ENCODE results near the gene PABPN1. TPM values are rescaled to one million over a fixed set of nuclear protein-coding genes. Genes with fewer than 3 reads are reported as not detected.

Gene PABPN1
- total and polyA plus RNA-seq, 4 donors: 94.9 to 282 (median 176) TPM

DNA sequence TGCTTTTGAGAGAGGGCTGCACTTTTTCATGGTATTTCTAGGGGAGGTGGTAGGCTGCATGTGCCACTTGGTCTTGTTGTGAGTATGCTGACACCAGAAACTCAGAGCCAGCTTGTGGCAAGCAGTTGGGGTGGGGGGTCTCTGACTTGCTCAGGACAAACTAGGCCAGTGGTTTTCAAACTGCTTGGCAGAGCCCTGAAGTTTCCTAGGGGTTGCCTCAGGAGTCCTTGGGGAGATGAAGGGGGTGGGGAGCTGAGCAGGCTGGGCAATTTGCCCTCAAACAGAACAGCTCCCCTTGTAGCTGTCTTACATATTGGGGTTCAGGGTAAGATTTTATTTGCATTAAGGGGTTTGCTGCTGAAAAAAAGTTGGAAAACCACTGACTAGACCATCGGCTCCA is 10.7 kb upstream of the PABPN1 start:
- Histone ChIP-seq H3K36me3 (ENCODE audit: control insufficient read depth, insufficient read depth, low read length) (peaks cover 34% of the 10 kb centered on the region), H3K4me3 (ENCODE audit: low read depth, low read length) (no peak overlapping the region), H3K9me3 (ENCODE audit: control insufficient read depth, insufficient read depth, low read length) (no peaks in the 10 kb centered on the region), H3K27me3 (ENCODE audit: control insufficient read depth, insufficient read depth, low read length) (no peaks in the 10 kb centered on the region), H3K4me1 (ENCODE audit: control insufficient read depth, insufficient read depth, low read length) (peaks cover 36% of the 10 kb centered on the region), H3K27ac (ENCODE audit: low read depth, low read length) (no peak overlapping the region)
- no peak for DNase-seq (ENCODE audit: low read depth in 4 of 6, low spot score in 6 of 6)
- 80% methylated on average over 1 of the region's 1 CpG for WGBS (ENCODE audit: insufficient coverage)

- Histone ChIP-seq H3K36me3 (ENCODE audit: control insufficient read depth, insufficient read depth, low read length) (peaks cover 5% of the 10 kb centered on the region), H3K4me3 (ENCODE audit: low read depth, low read length) (no peak overlapping the region), H3K27ac (ENCODE audit: low read depth, low read length) (no peak overlapping the region), H3K27me3 (ENCODE audit: control insufficient read depth, insufficient read depth, low read length) (no peaks in the 10 kb centered on the region), H3K9me3 (ENCODE audit: control insufficient read depth, insufficient read depth, low read length) (no peaks in the 10 kb centered on the region), H3K4me1 (ENCODE audit: control insufficient read depth, insufficient read depth, low read length) (peaks cover 10% of the 10 kb centered on the region)
- DNase-seq (ENCODE audit: low read depth in 4 of 6, low spot score in 6 of 6): no peak
- no CpG with 5 or more reads among the region's 5 CpGs for WGBS (ENCODE audit: insufficient coverage)
Measured at GRCh38 chr14:23316300-23316699, 5.0 kb upstream of the PABPN1 start.

DNA sequence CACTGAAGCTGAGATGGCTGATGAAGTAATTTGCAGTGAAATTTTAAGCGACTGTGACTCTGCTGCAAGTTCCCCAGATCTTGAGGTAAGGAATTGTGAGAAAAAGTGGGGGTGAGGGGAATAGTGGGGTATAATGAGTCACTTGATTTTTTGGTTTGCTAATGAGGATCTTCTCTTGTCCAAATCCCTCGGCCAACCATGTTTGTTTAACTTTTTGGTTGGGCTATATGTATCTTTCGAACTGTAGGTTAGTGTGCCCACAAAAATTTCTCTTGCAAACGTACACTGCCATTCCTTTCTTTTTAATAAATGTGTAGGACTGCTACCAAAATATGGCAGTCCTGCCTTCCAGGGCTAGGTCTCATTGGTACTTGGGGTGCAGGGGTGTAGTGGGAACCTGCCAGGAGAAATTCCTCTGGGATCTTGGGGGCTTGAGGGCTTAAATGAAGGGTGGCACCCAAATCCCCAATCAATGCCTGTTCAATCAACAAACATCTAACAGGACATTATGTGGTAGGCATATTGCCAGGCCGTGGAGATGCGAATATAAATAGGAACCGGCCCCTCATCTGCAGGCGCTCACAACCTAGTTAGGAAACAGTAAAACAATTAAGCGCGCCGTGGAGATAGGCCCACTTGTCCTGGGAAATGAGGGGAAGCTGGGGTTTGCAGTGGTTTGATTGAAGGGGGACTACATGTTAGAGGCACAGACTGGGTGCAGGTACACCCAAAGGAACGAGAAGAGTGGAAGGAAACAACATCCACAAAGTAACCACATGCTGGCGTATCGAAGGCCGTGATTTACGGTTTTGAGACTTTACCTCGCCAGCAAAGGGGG is 1.3 kb upstream of the PABPN1 start:
- peak in 1 of 6 donors; percentile 19 for DNase-seq (ENCODE audit: low read depth in 4 of 6, low spot score in 6 of 6)
- Histone ChIP-seq H3K36me3 (ENCODE audit: control insufficient read depth, insufficient read depth, low read length) (peaks cover 23% of the 10 kb centered on the region), H3K4me3 (ENCODE audit: low read depth, low read length) (peak overlapping the region; percentile 66), H3K27me3 (ENCODE audit: control insufficient read depth, insufficient read depth, low read length) (no peaks in the 10 kb centered on the region), H3K4me1 (ENCODE audit: control insufficient read depth, insufficient read depth, low read length) (peaks cover 22% of the 10 kb centered on the region), H3K9me3 (ENCODE audit: control insufficient read depth, insufficient read depth, low read length) (no peaks in the 10 kb centered on the region), H3K27ac (ENCODE audit: low read depth, low read length) (peak overlapping the region; percentile 99)
- WGBS (ENCODE audit: insufficient coverage): 87% methylated on average over 7 of the region's 17 CpGs

GRCh38 chr14:23321572-23322547 is 603 bp downstream of the PABPN1 start:
- no peaks in the 10 kb centered on the region for H3K9me3 ChIP-seq (ENCODE audit: control insufficient read depth, insufficient read depth, low read length)
- under 1% methylated on average over 25 of the region's 64 CpGs for WGBS (ENCODE audit: insufficient coverage)
- H3K27ac ChIP-seq (ENCODE audit: low read depth, low read length): peak overlapping the region; percentile 70
- H3K27me3 ChIP-seq (ENCODE audit: control insufficient read depth, insufficient read depth, low read length): no peaks in the 10 kb centered on the region
- peak in 2 of 6 donors; percentile 59 to 67 for DNase-seq (ENCODE audit: low read depth in 4 of 6, low spot score in 6 of 6)
- peaks cover 31% of the 10 kb centered on the region for H3K36me3 ChIP-seq (ENCODE audit: control insufficient read depth, insufficient read depth, low read length)
- peaks cover 22% of the 10 kb centered on the region for H3K4me1 ChIP-seq (ENCODE audit: control insufficient read depth, insufficient read depth, low read length)
- peak overlapping the region; percentile 64 for H3K4me3 ChIP-seq (ENCODE audit: low read depth, low read length)

- Histone ChIP-seq H3K27me3 (ENCODE audit: control insufficient read depth, insufficient read depth, low read length) (no peaks in the 10 kb centered on the region), H3K9me3 (ENCODE audit: control insufficient read depth, insufficient read depth, low read length) (no peaks in the 10 kb centered on the region), H3K27ac (ENCODE audit: low read depth, low read length) (peak overlapping the region; percentile 70), H3K4me3 (ENCODE audit: low read depth, low read length) (peak overlapping the region; percentile 64), H3K36me3 (ENCODE audit: control insufficient read depth, insufficient read depth, low read length) (peaks cover 30% of the 10 kb centered on the region), H3K4me1 (ENCODE audit: control insufficient read depth, insufficient read depth, low read length) (peaks cover 22% of the 10 kb centered on the region)
- DNase-seq (ENCODE audit: low read depth in 4 of 6, low spot score in 6 of 6): no peak
- 49% methylated on average over 5 of the region's 10 CpGs for WGBS (ENCODE audit: insufficient coverage)
Measured at GRCh38 chr14:23322568-23323517, 1.6 kb downstream of the PABPN1 start.

DNA sequence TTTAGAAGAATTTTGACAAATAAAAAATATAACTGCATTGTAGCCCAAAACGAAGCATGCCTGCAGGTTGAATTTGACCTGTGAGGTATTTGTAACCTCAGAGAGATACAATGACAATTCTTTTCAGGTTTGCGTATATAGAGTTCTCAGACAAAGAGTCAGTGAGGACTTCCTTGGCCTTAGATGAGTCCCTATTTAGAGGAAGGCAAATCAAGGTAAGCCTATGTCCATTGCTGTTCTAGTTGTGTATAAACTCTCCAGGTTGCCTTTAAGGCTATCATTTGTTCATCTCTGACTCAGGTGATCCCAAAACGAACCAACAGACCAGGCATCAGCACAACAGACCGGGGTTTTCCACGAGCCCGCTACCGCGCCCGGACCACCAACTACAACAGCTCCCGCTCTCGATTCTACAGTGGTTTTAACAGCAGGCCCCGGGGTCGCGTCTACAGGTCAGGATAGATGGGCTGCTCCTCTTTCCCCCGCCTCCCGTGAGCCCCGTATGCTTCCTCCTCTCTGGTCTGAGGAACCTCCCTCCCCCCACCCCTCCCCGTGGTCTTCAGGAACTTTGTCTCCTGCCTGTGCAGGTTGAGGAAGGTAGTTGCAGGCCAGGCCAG is 2.7 kb downstream of the PABPN1 start:
- Histone ChIP-seq H3K4me1 (ENCODE audit: control insufficient read depth, insufficient read depth, low read length) (peaks cover 22% of the 10 kb centered on the region), H3K27me3 (ENCODE audit: control insufficient read depth, insufficient read depth, low read length) (no peaks in the 10 kb centered on the region), H3K36me3 (ENCODE audit: control insufficient read depth, insufficient read depth, low read length) (peaks cover 30% of the 10 kb centered on the region), H3K27ac (ENCODE audit: low read depth, low read length) (no peak overlapping the region), H3K4me3 (ENCODE audit: low read depth, low read length) (no peak overlapping the region), H3K9me3 (ENCODE audit: control insufficient read depth, insufficient read depth, low read length) (no peaks in the 10 kb centered on the region)
- DNase-seq (ENCODE audit: low read depth in 4 of 6, low spot score in 6 of 6): no peak
- WGBS (ENCODE audit: insufficient coverage): 93% methylated on average over 13 of the region's 18 CpGs

GRCh38 chr14:23324455-23324846 is 3.2 kb downstream of the PABPN1 start:
- WGBS (ENCODE audit: insufficient coverage): no CpG with 5 or more reads among the region's 2 CpGs
- no peaks in the 10 kb centered on the region for H3K9me3 ChIP-seq (ENCODE audit: control insufficient read depth, insufficient read depth, low read length)
- peaks cover 30% of the 10 kb centered on the region for H3K36me3 ChIP-seq (ENCODE audit: control insufficient read depth, insufficient read depth, low read length)
- H3K4me1 ChIP-seq (ENCODE audit: control insufficient read depth, insufficient read depth, low read length): peaks cover 22% of the 10 kb centered on the region
- DNase-seq (ENCODE audit: low read depth in 4 of 6, low spot score in 6 of 6): no peak
- H3K4me3 ChIP-seq (ENCODE audit: low read depth, low read length): no peak overlapping the region
- no peak overlapping the region for H3K27ac ChIP-seq (ENCODE audit: low read depth, low read length)
- H3K27me3 ChIP-seq (ENCODE audit: control insufficient read depth, insufficient read depth, low read length): no peaks in the 10 kb centered on the region

DNA sequence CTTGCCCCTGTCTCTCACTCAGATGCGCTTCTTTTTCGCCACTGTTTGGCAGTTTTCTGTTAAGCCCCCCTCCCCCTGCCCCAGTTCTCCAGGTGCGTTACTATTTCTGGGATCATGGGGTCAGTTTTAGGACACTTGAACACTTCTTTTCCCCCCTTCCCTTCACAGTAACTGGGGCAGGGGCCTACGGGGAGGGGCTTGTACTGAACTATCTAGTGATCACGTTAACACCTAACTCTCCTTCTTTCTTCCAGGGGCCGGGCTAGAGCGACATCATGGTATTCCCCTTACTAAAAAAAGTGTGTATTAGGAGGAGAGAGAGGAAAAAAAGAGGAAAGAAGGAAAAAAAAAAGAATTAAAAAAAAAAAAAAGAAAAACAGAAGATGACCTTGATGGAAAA is 3.7 kb downstream of the PABPN1 start:
- H3K4me3 ChIP-seq (ENCODE audit: low read depth, low read length): no peak overlapping the region
- peaks cover 21% of the 10 kb centered on the region for H3K4me1 ChIP-seq (ENCODE audit: control insufficient read depth, insufficient read depth, low read length)
- H3K27ac ChIP-seq (ENCODE audit: low read depth, low read length): no peak overlapping the region
- WGBS (ENCODE audit: insufficient coverage): 71% methylated on average over 1 of the region's 7 CpGs
- H3K9me3 ChIP-seq (ENCODE audit: control insufficient read depth, insufficient read depth, low read length): no peaks in the 10 kb centered on the region
- H3K27me3 ChIP-seq (ENCODE audit: control insufficient read depth, insufficient read depth, low read length): no peaks in the 10 kb centered on the region
- H3K36me3 ChIP-seq (ENCODE audit: control insufficient read depth, insufficient read depth, low read length): peaks cover 30% of the 10 kb centered on the region
- DNase-seq (ENCODE audit: low read depth in 4 of 6, low spot score in 6 of 6): no peak
